C4-2B (cell line): ENCODE measurements around the gene SLC50A1.

Experiments
- CTCF ChIP-seq: fragments of 450-650 bp; conservative IDR thresholded peaks from 2 replicates; pipeline ENCODE4 v1.5.1; 2017; ENCODE audit warnings: mild to moderate bottlenecking
- ZFX ChIP-seq: fragments of 450-650 bp; IDR thresholded peaks from 2 replicates; pipeline ENCODE4 v1.6.1; 2017

GRCh38 chr1:155170101-155170785 lies 34.6 kb downstream of the SLC50A1 start:
- TF ChIP-seq CTCF, result no peak
- TF ChIP-seq ZFX, result no peak
